GM21515 (cell line): ENCODE results near the gene PTN.

ENCODE experiments used
- ATAC-seq: cut with Tn5 transposase; IDR thresholded peaks from one replicate; pipeline ENCODE4 v1.9.1; 2021; ENCODE audit not compliant: unreplicated experiment

The PTN gene

DNA sequence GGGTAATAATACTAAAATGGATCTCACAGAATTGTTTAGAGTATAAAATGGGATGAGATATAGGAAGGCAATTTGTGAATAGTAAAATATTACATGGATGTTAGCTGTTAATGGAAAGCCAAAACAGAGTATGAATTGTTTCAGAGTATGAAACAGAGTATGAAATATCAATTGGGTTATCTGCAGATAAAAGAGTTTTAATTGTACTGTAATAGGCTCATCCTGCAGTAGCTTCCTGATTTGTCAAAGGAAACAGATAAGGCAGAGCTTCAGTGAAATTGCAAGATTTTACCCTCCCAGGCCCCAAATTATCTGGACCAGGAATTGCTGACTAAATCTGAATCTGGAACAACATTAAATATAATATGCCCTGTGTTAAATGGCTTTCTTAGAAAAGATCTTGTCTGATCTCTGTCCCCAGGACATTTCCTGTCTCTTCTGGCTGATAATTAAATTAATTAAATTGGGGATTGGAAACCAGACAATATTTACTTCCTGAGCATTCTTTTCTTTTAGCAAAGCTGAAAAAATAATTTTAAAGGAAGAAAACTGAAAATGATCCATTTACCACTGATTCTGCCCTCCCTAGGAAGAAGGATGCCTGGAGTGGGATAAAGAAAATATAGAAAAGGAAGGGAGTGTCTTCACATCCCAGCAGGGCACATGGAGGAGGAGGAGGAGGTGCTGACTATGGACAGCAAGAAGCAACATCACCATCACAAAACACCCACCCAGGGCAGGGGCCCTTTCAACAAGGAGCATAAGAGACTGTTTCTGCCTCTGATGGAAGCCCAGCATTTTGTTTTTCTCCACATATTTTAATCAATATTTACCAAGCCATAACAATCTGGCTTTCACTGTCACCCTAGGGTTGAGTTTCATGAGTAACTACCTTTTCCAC is 18.5 kb downstream of the PTN start:
- ATAC-seq: no peak

DNA sequence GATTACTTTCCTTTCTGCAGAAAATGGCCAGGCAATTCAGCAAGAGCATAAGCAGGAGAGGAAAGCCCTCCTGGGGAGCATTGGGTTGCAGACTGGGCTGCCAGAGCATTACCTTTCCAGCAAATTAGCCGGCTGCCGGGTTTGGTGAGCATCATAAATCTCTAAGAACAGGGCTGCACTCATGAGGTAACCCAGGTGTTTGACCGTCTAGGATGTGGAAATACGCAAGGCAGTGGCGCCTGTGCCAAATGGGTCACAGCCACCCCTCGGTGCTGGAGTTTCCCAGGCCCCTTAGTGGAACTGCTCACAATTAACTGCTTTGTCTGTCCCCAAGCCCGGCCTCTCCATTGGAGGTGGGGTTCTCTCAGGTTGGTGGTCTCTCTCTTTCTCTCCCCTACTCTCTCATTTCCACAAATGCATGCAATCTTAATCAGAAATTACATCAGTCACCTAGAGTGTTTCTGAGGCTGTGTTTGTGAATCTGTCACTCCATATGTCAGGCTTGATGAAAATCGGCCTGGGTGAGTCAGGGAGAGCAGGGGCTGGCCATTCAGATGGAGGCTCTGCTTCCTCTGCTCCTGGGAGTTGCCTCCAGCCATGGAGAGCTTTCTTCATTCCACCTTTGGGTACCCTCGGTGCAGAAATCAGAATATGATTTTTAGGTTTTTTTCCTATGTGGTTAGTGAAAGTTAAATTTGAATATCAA is 26.7 kb downstream of the PTN start:
- ATAC-seq: no peak

DNA sequence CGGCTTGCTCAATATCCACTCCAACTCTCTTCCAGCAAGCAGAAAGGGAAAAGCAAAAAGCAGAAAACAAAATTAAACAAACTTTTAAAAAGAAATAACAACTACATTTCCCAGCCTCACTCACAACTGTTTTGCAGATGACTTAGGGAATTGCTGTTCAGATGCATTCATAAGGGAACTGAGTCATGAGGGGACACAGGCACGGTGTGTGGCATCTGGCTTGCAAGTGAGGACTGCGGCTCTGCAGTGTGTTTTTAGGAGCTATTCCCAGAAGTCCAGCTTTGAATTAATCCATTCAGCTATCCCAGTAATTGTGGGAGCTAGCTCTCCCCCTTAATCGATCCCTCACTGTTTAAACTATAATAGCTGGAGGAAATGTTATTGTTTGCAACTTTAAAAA is 30.3 kb downstream of the PTN start:
- ATAC-seq: no peak

DNA sequence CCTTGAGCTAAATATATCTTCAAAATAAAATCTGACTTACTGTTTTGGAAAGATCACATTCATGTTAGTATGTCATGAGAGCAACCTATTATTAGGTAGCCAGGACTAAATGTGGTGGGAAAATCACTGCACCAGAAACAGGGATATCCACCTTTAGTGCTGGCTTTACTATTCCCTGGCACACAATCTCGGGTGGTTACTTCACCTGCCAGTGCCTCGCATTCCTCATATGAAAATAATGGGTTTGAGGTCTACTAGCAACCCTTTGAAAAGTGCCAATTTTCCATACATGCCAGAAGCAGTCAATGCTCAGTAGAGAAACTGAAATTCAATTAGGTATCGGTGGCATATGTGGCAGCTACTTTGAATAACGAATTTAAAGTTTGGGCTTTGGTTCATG is 36.8 kb downstream of the PTN start:
- no peak for ATAC-seq

DNA sequence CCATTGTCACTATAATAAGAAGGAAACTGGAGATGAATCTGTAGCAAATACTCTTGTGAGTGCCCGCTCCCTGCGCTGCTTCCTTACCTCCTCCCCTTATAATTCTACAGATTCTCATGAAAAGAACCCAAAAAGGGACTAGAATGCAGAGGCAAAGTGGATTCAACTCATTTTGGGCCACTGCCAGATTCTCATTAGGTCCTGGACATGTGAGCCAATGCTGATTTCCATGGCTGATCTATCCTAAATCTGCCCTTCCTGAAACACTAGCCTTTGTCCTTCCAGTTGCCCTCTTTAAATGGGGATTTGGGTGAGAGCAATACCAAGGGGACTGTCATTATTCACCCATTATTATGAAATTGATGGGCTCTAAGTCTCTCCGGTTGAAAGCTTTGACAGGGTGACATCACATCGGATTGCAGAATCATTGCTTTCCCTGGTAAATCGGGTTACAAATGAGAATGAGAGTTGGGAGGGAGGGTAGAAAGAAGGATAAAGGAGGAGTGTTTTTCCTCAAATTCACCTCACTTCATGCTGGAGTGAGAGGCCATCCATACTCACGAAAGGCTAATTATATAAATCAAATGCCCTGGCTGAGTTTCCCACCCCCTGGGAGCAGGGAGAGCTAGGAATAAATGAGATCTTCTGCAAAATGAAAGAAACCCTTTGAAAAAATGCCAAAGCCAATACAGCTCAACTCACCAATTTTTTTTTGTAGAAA is 37.5 kb downstream of the PTN start:
- ATAC-seq: no peak

DNA sequence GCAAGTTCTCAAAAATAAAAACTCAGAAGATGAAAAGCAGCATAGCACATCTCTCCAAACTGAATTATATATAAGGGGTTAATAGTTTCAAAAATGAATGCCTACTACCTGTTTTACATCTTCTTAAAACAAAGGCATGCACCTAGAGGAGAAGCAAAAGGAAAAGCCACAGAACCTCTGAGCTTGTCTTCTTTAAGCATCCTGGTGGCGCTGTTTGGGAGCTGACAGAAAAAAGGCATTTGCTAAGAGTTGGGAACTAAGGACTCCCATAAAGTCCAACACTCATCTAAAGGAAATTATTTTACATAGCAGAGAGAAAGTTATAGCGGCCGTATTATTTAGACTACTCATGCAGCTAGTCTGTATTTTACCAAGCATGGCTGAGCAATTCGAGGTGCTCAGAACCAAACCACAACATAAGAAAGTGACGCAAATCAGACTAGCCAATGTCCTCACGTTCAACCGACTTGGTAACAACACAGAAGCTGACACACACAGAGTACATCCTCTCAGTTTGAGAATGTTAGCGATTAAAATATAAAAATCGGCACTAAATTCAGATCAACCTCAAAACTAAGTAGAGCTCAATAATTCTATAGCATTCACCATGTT is 38.8 kb downstream of the PTN start:
- ATAC-seq: no peak

DNA sequence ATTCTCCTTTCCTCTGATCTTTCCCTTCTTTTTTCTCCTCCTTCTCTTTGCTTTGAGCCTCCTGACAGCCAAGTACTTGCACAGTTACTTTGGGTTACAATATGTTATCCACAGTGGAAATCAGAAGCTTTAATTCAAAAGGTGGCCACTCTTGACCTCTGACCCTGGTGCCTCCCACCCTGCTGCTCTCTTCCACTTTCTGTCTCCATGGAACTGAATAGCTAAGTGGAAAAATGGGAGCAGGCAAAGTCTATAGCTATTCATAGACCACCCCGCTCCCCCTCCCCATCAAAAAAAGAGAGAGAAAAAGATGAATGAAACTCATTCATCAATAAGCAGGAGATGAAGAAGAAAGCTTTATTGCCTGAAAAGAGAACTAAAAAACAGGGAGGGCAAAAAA is 39.4 kb downstream of the PTN start:
- no peak for ATAC-seq

DNA sequence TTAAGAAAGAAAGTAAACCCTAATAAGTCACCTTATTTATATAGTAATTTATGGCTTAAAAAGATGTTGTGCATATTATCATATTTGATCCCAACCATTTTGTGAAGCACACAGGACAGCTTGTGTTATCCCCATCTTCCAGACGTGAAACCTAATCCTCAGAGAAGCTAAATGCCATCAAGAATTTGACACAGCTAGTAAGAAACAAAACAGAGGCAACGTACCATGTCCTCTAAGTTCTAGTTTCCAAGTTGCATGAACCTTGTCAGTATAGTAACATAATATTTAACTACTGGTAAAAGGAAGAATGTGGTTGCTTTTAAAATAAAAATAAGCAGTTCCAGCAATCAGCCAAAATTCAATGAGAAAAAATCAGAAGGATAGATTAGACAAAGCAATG is 41.5 kb downstream of the PTN start:
- ATAC-seq: no peak

DNA sequence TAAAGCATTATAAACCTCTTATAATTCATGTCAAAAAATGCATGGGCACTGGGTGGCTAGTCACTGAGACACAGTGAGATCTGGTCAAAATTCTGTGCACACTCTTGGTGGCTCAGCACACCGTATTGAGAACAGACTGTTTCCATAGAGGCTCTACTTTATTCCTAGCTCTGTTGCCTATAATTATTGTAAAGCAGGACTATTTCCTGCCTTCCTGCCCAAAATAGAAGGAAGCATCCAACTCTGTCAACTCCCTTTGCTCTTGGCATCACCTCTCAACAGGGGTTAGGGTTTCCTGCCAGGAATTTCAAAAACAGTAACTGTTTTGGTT is 45.1 kb downstream of the PTN start:
- ATAC-seq: no peak

DNA sequence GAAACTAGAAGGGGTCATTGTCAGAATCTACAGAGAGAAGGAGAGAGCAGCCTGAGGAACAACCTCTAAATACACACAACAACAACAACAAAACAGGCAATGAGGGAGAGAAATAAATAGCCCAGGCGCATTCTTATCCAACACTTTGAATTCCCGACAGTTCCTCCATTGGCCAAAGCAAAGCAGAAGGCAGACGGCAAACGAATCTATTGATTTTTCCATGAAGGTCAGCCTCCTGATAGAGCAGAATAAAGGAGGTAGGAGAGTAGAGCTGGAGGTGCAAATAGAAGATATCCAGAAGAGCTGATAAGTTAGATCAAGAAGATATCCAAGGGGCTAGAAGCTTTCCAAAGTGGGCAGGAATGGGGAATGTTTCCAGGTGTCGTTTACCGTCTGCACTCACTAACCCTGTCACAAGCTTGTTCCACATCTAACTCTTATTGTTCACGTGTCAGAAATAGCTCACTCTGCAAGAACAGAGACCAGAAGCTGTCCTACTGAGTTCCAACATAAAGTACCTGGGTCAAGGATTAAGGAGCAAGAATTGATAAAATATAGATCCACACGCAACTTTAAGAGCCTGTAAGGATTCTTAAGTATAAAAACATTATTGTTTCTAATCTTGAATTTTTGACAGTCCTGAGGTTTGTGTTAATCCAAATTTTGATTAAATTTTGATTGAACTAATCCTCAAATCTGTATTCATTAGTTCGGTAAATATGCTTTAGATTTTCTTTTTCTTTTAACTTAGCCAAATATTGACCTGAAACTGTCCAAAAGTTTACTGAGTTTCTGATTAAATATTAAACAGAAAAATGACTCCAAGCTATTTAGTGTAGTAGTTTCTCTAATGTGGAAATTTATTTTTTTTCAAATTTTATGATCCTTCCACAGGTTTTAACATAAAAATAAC is 45.7 kb downstream of the PTN start:
- ATAC-seq: no peak

DNA sequence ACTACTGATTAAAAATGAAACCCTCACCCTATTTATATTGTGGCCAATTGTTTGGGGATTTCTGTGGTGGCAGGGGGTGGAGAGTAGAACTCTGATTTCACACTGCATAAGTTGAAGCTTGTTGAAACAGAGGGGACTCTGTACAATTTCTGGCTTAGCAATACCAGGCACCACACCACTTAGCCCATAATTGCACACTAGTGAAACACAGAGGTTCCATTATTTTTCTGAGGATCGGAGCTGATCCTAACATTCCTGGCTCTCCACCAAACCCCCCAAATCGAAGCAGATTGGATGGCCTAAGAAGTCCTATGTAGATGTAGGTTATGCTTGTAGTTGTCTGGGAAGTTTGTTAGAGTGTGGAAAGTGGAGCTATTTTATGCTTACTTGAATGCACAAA is 47.0 kb downstream of the PTN start:
- ATAC-seq: no peak

DNA sequence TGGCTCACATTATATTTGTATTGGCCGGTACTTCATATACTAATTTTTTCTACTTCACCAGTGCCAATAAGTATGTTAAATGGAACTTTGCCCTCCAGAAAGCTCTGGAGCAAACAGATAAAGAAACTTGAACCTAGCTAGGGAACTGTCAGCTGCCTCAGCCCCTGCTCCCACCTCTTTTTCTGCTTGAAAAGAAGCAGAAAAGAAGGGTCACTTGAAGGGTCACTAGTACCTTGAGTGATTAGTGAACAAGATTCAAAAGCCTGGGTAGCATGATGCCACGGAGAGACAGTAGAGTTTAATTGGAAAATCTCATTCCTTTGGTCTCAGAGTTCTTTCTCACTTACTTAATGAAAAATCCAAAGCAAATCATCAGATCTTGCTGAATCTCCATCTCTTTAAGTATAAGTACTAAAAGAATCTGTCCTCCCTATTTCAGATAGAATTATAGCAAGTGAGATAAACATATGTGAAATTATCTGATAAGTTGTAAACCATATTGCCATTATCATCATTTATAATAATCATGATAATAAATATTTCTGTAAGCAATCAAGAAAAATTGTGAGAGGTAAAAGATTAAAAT is 47.7 kb downstream of the PTN start:
- ATAC-seq: no peak

DNA sequence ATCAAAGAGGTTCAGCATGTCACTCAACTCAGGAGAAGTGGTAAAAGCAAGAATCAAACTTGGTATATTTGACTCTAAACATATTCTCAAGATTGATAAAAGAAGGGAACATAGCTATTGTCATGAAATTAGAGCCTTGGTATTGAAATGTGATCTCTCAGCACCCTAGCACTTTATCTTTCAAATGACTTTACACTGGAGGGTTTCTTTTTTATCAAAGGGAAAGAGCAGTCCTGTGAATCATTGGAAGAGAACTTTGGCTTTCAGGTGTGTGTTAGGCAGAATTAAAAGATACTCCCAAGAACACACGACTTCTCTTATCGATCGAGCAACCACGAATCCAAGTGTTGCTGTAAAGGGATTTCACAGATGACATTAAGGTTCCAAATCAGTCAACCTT is 54.4 kb downstream of the PTN start:
- ATAC-seq: no peak

DNA sequence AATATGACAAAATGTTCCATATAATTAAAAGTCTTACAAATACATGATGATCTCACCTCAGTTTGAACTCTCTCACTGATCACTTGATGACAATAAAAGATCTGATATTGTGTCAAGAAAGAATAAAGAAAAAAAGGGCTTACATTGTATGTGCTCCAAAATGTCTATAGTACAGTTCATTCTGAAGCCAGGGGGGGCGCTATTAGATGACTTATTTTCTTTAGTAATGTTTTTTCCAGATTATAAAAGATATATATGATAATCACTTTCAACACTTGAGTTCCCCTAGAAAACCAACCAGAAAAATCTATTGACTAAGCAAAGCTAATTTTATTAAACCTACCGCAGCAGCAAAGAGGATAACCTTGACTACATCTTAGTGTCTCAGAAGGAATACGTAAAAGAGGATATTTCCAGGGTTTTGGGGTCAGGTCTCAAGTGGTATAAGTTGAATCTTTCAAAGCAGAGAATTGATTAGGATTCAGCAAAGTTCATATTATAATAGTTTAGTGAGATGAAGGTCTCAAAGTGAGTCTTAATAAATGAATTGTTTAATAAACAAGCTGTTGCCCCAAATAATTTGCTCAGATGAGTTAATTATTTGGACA is 55.8 kb downstream of the PTN start:
- no peak for ATAC-seq

DNA sequence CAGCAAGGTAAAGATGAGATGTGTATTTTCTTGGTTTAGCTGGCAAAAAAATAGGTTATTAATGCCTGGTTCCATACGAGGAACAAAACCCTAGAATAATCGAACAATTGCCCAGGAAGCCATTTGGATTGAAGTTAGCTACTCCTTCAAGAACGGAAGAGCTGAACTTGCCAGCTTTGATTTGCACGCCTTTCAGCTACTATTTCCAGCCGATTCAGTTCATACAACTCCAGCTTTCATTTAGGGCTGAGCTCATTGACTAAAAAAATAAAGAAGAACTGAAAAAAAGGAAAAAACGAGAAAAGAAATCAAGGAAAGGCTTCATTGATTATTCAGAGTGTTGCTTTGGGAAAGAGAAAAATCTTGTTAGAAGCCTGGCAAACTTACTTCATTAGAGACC is 60.4 kb downstream of the PTN start:
- no peak for ATAC-seq

DNA sequence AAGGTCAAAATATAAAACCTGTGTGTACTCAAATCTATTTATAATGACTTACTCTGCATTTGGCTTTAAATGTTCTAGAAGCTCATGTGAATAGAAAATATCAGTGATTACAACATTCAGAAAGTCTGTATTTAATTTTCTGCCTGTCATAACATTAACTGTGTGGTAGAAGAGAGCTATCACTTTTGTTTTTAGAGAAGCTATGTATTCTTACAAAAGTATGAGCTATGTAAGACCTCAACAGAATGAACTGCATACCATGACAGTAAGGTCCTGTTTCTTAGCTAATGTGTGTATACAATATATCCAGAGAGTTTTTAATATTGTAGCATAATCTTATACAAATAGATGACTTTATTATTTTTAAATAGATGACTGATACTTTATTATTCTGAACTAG is 61.5 kb downstream of the PTN start:
- ATAC-seq: no peak

DNA sequence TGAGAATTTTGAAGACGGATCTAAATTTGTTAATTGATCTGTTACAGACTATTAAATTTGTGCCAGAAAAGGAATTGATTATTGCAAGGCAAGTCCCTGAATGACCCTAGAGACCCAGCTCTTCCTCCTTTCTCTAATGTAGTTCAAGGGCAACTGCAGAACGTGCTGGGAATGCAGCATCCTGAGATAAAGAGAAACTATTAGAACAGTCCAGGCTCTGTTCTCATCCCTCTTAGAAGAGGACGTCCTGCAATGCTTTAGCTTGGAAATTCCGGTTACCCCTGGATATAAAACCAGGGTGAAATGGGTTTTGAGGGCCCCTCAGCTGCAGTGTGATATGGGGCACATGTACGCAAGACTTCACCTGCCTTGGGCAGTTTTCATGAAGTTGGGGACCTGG is 67.3 kb downstream of the PTN start:
- ATAC-seq: no peak

DNA sequence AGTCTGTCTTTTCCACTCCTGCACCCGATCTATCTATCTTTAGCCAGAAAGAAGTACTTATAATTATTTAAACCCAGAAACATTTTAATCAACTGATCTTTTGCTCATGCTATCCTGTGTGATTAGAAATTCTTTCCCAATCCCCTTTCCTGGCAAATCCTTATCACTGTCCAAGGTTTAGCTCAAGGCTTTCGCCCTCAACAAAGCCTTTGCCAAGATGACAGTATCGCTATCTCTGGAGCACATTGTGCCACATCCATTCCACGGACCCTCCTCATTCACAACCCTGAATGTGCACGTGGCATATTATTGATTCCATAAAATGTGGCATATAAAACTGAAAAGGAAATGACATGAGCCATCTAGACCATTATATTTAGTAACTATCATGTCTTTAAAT is 71.3 kb downstream of the PTN start:
- ATAC-seq: no peak

DNA sequence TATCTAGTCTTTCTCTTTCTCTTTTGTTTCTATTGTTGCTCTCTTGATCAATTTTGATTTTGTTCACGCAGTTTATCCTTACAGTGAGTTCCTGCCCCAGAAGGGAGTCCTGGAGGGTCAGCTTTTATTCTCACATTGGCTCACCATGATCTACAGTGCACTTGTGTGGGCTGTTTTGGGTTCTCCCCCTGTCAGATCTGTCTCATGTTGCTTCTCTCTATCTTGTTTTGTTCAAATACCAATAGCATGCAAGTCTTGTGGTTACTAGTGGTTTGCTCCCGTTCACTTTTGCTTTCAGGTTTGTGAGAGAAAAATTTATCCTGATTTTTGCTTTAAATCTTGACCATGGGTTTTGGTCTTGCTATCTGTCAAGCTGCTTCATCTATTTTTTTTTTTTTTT is 74.3 kb downstream of the PTN start:
- ATAC-seq: no peak
